HEK293 (cell line): ENCODE data around the gene SYTL3.
A peak's percentile ranks its signal among the peaks of the same experiment; 100 is the strongest.

Experiments
- BCL6B ChIP-seq: fragments of 450-650 bp; formaldehyde crosslinking; IDR thresholded peaks from 2 replicates; pipeline ENCODE4 v1.5.1; 2017; ENCODE audit warnings: missing biosample characterization, missing genetic modification characterization
- GLIS1 ChIP-seq: fragments of 450-650 bp; formaldehyde crosslinking; IDR thresholded peaks from 2 replicates; pipeline ENCODE4 v1.5.1; 2016; ENCODE audit warnings: missing biosample characterization, missing genetic modification characterization
- KLF10 ChIP-seq: fragments of 450-650 bp; IDR thresholded peaks from 2 replicates; pipeline ENCODE4 v1.5.1; 2018; ENCODE audit warnings: missing biosample characterization, mild to moderate bottlenecking, missing genetic modification characterization
- MEIS1 ChIP-seq: sonication (generic); formaldehyde crosslinking; IDR thresholded peaks from 2 replicates; pipeline ENCODE4 v1.8.1; 2022; ENCODE audit warnings: missing genetic modification reagents, mild to moderate bottlenecking, borderline replicate concordance
- PRDM4 ChIP-seq: fragments of 450-650 bp; formaldehyde crosslinking; IDR thresholded peaks from 2 replicates; pipeline ENCODE4 v1.5.1; 2017; ENCODE audit warnings: missing biosample characterization, missing genetic modification characterization
- RBAK ChIP-seq: fragments of 450-650 bp; formaldehyde crosslinking; IDR thresholded peaks from 2 replicates; pipeline ENCODE4 v1.5.1; 2016; ENCODE audit warnings: missing biosample characterization, missing genetic modification characterization
- SP2 ChIP-seq: fragments of 450-650 bp; formaldehyde crosslinking; IDR thresholded peaks from 2 replicates; pipeline ENCODE4 v1.5.1; 2016; ENCODE audit warnings: missing biosample characterization, missing genetic modification characterization
- ZBTB20 ChIP-seq: fragments of 450-650 bp; formaldehyde crosslinking; IDR thresholded peaks from 2 replicates; pipeline ENCODE4 v1.5.1; 2016; ENCODE audit warnings: missing biosample characterization, missing genetic modification characterization
- ZBTB26 ChIP-seq: fragments of 450-650 bp; formaldehyde crosslinking; optimal IDR thresholded peaks from 2 replicates; pipeline ENCODE3; 2016; ENCODE audit warnings: missing biosample characterization, mild to moderate bottlenecking, missing genetic modification characterization
- ZBTB7A ChIP-seq: fragments of 450-650 bp; formaldehyde crosslinking; IDR thresholded peaks from 2 replicates; pipeline ENCODE4 v1.5.1; 2016; ENCODE audit warnings: low read depth, missing biosample characterization, missing genetic modification characterization
- ZNF10 ChIP-seq: fragments of 450-650 bp; formaldehyde crosslinking; IDR thresholded peaks from 2 replicates; pipeline ENCODE4 v1.5.1; 2017; ENCODE audit warnings: missing biosample characterization, missing genetic modification characterization
- ZNF121 ChIP-seq: fragments of 450-650 bp; formaldehyde crosslinking; IDR thresholded peaks from 2 replicates; pipeline ENCODE4 v1.5.1; 2016; ENCODE audit warnings: missing biosample characterization, missing genetic modification characterization
- ZNF133 ChIP-seq: fragments of 450-650 bp; formaldehyde crosslinking; IDR thresholded peaks from 2 replicates; pipeline ENCODE4 v1.5.1; 2016; ENCODE audit warnings: missing biosample characterization, missing genetic modification characterization
- ZNF175 ChIP-seq: fragments of 450-650 bp; formaldehyde crosslinking; IDR thresholded peaks from 2 replicates; pipeline ENCODE4 v1.5.1; 2016; ENCODE audit warnings: missing biosample characterization, missing genetic modification characterization
- ZNF274 ChIP-seq, 2 experiments: fragments of 200-500 bp in 1 of 2; fragments of 450-650 bp in 1 of 2; sonication (Bioruptor generic) in 1 of 2; formaldehyde crosslinking in 1 of 2; IDR thresholded peaks; 2 replicates each; pipeline versions ENCODE4 v1.5.1 to v1.6.1; 2014 to 2016; ENCODE audit warnings: borderline replicate concordance in 1 of 2, inconsistent platforms in 1 of 2, low read length in 1 of 2, missing biosample characterization in 1 of 2, missing genetic modification characterization in 1 of 2
- ZNF311 ChIP-seq: fragments of 450-650 bp; formaldehyde crosslinking; IDR thresholded peaks from 2 replicates; pipeline ENCODE4 v1.5.1; 2017; ENCODE audit warnings: missing biosample characterization, missing genetic modification characterization, borderline replicate concordance
- ZNF341 ChIP-seq: fragments of 450-650 bp; formaldehyde crosslinking; IDR thresholded peaks from 2 replicates; pipeline ENCODE4; 2016; ENCODE audit warnings: low read depth, missing biosample characterization, missing genetic modification characterization
- ZNF394 ChIP-seq: fragments of 450-650 bp; formaldehyde crosslinking; IDR thresholded peaks from 2 replicates; pipeline ENCODE4 v1.5.1; 2016; ENCODE audit warnings: missing biosample characterization, missing genetic modification characterization, mild to moderate bottlenecking, moderate library complexity, borderline replicate concordance
- ZNF404 ChIP-seq: fragments of 450-650 bp; formaldehyde crosslinking; IDR thresholded peaks from 2 replicates; pipeline ENCODE4 v1.5.1; 2017; ENCODE audit warnings: missing biosample characterization, missing genetic modification characterization
- ZNF449 ChIP-seq: fragments of 450-650 bp; formaldehyde crosslinking; IDR thresholded peaks from 2 replicates; pipeline ENCODE4 v1.5.1; 2017; ENCODE audit warnings: missing biosample characterization, mild to moderate bottlenecking, missing genetic modification characterization, moderate library complexity
- ZNF514 ChIP-seq: fragments of 450-650 bp; formaldehyde crosslinking; IDR thresholded peaks from 2 replicates; pipeline ENCODE4 v1.5.1; 2016; ENCODE audit warnings: missing biosample characterization, missing genetic modification characterization
- ZNF529 ChIP-seq: fragments of 450-650 bp; formaldehyde crosslinking; IDR thresholded peaks from 2 replicates; pipeline ENCODE4 v1.5.1; 2017; ENCODE audit warnings: missing genetic modification characterization, missing biosample characterization; ENCODE audit not compliant: insufficient replicate concordance
- ZNF549 ChIP-seq: fragments of 450-650 bp; IDR thresholded peaks from 2 replicates; pipeline ENCODE4 v1.5.1; 2018; ENCODE audit warnings: missing biosample characterization, missing genetic modification characterization, mild to moderate bottlenecking, inconsistent platforms, moderate library complexity
- ZNF596 ChIP-seq: fragments of 450-650 bp; IDR thresholded peaks from 2 replicates; pipeline ENCODE4 v1.5.0; 2018; ENCODE audit warnings: missing biosample characterization, mild to moderate bottlenecking, missing genetic modification characterization, moderate library complexity
- ZNF670 ChIP-seq: fragments of 450-650 bp; formaldehyde crosslinking; IDR thresholded peaks from 2 replicates; pipeline ENCODE4 v1.5.1; 2016; ENCODE audit warnings: missing biosample characterization, missing genetic modification characterization, low read depth
- ZNF701 ChIP-seq: fragments of 450-650 bp; formaldehyde crosslinking; IDR thresholded peaks from 2 replicates; pipeline ENCODE4 v1.5.1; 2016; ENCODE audit warnings: missing biosample characterization, missing genetic modification characterization
- ZNF768 ChIP-seq: fragments of 450-650 bp; formaldehyde crosslinking; IDR thresholded peaks from 2 replicates; pipeline ENCODE4 v1.5.1; 2018; ENCODE audit warnings: missing biosample characterization, mild to moderate bottlenecking, missing genetic modification characterization
- TF ChIP-seq, protein P1 (sequence below): fragments of 450-650 bp; formaldehyde crosslinking; IDR thresholded peaks from 2 replicates; pipeline ENCODE4 v1.5.1; 2016; ENCODE audit warnings: missing biosample characterization, missing genetic modification characterization
- TF ChIP-seq, protein P2 (sequence below): fragments of 450-650 bp; formaldehyde crosslinking; IDR thresholded peaks from 2 replicates; pipeline ENCODE4; 2016; ENCODE audit warnings: missing biosample characterization, missing genetic modification characterization

The SYTL3 gene

DNA sequence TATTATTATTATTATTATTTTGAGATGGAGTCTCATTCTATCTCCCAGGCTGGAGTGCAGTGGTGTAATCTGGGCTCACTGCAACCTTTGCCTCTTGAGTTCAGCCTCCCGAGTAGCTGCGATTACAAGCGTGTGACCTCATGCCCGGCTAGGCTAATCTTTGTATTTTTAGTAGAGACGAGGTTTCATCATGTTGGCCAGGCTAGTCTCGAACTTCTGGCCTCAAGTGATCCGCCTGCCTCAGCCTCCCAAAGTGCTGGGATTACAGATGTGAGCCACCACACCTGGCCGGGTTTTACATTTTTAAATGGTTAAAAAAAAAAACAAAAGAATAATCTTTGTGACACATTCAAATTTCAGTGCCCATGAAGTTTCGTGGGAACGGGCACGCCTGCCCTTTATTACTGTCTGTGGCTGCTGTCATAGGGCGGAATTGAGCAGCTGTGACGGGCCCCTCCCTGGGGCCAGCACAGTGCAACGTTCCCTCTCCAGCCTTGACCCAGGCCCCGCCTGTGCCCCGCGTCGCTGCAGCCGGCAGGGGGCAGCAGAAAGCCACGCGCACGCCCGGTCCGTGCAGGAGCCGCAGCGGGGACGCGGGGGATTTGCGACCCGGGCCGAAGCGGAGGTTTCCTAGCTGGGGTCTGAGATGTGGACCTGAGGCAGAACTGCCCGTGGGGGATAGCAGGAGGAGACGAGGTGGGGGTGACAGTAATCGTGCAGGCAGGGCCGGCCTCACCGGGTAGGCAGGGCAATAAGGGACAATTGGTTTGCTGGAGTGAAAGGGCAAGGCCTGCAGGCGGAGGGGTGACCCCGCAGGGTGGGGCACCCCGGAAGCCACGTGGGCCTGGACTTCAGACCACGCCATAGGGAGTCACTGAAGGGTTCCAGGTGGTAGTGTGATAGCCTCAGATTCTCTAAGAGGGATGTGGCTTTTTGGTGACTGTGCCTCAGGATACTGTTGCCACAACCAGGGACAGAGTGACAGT, 54.3 kb downstream of the SYTL3 start (continued):
- TF ChIP-seq ZNF549 (tag by site-specific recombination), result no peak
- no peak for TF ChIP-seq ZNF404 (tag by site-specific recombination)
- TF ChIP-seq ZNF10 (tag by site-specific recombination), result no peak
- no peak for TF ChIP-seq ZNF514 (tag by site-specific recombination)
- TF ChIP-seq ZNF701 (tag by site-specific recombination), result no peak
- peak; percentile 45; the same call in 1 of the 2 replicates for TF ChIP-seq KLF10 (tag by site-specific recombination)
- no peak for TF ChIP-seq ZNF449 (tag by site-specific recombination)
- TF ChIP-seq BCL6B (tag by site-specific recombination), result no peak
- peak; percentile 20; the same call in 1 of the 2 replicates for TF ChIP-seq SP2 (tag by site-specific recombination)
- TF ChIP-seq PRDM4 (tag by site-specific recombination), result peak; percentile 27; the same call in 1 of the 2 replicates
- TF ChIP-seq ZNF670 (tag by site-specific recombination), result no peak
- TF ChIP-seq, protein P1, sequence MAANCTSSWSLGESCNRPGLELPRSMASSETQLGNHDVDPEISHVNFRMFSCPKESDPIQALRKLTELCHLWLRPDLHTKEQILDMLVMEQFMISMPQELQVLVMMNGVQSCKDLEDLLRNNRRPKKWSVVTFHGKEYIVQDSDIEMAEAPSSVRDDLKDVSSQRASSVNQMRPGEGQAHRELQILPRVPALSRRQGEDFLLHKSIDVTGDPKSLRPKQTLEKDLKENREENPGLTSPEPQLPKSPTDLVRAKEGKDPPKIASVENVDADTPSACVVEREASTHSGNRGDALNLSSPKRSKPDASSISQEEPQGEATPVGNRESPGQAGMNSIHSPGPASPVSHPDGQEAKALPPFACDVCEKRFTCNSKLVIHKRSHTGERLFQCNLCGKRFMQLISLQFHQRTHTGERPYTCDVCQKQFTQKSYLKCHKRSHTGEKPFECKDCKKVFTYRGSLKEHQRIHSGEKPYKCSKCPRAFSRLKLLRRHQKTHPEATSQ (tag by site-specific recombination), result peak; percentile 36; the same call in 1 of the 2 replicates
- TF ChIP-seq ZNF341 (tag by site-specific recombination), result peak; percentile 37; the same call in 1 of the 2 replicates
- TF ChIP-seq RBAK (tag by site-specific recombination), result no peak
- no peak for TF ChIP-seq ZNF274 (IDR thresholded peaks at IDR 0.05; ENCODE audit: low read length)
- no peak for TF ChIP-seq ZNF274 (tag by site-specific recombination; IDR thresholded peaks at IDR 0.05; ENCODE audit: borderline replicate concordance)
- TF ChIP-seq, protein P2, sequence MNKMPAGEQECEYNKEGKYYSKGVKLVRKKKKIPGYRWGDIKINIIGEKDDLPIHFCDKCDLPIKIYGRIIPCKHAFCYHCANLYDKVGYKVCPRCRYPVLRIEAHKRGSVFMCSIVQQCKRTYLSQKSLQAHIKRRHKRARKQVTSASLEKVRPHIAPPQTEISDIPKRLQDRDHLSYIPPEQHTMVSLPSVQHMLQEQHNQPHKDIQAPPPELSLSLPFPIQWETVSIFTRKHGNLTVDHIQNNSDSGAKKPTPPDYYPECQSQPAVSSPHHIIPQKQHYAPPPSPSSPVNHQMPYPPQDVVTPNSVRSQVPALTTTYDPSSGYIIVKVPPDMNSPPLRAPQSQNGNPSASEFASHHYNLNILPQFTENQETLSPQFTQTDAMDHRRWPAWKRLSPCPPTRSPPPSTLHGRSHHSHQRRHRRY (tag by site-specific recombination), result no peak
- TF ChIP-seq MEIS1, result no peak
- TF ChIP-seq ZBTB7A (tag by site-specific recombination), result 0 out of 2 replicates have a peak, but pooled peaks have one; percentile 55
- no peak for TF ChIP-seq ZNF133 (tag by site-specific recombination)
- no peak for TF ChIP-seq ZNF596 (tag by site-specific recombination)
- TF ChIP-seq ZNF529 (tag by site-specific recombination), result no peak
- peak; percentile 54 for TF ChIP-seq ZNF394 (tag by site-specific recombination)
- TF ChIP-seq ZNF768 (tag by site-specific recombination), result no peak
- no peak for TF ChIP-seq ZNF311 (tag by site-specific recombination)
- 0 out of 2 replicates have a peak, but pooled peaks have one; percentile 24 for TF ChIP-seq ZNF121 (tag by site-specific recombination)
- TF ChIP-seq GLIS1 (tag by site-specific recombination), result peak; percentile 76
- peak; percentile 94 for TF ChIP-seq ZBTB26
- no peak for TF ChIP-seq ZNF175 (tag by site-specific recombination)
- peak; percentile 37; the same call in 1 of the 2 replicates for TF ChIP-seq ZBTB20 (tag by site-specific recombination)
